ENCODE data around the gene CACNA1C.

The CACNA1C gene

GRCh38 chr12:2140858-2141519, 88.2 kb downstream of the CACNA1C start:
- DNase-seq (ENCODE audit: low spot score): no peak

GRCh38 chr12:2142068-2142467, 89.3 kb downstream of the CACNA1C start:
- DNase-seq (ENCODE audit: low spot score): no peak

GRCh38 chr12:2144951-2145350, 92.2 kb downstream of the CACNA1C start:
- no peak for DNase-seq (ENCODE audit: low spot score)

- DNase-seq (ENCODE audit: low spot score): no peak
Observed at GRCh38 chr12:2145433-2145998, 92.7 kb downstream of the CACNA1C start.

- DNase-seq (ENCODE audit: low spot score): no peak
Observed at GRCh38 chr12:2147335-2147734, 94.5 kb downstream of the CACNA1C start.

- DNase-seq (ENCODE audit: low spot score): no peak
Observed at GRCh38 chr12:2149091-2149490, 96.3 kb downstream of the CACNA1C start.

- DNase-seq (ENCODE audit: low spot score): no peak
Observed at GRCh38 chr12:2150833-2151232, 98.0 kb downstream of the CACNA1C start.

GRCh38 chr12:2151391-2151790, 98.6 kb downstream of the CACNA1C start:
- DNase-seq (ENCODE audit: low spot score): no peak

- DNase-seq (ENCODE audit: low spot score): no peak
Observed at GRCh38 chr12:2152134-2152533, 99.3 kb downstream of the CACNA1C start.

GRCh38 chr12:2154050-2154449, 101.3 kb downstream of the CACNA1C start:
- DNase-seq (ENCODE audit: low spot score): peak; percentile 78

GRCh38 chr12:2154521-2154920, 101.7 kb downstream of the CACNA1C start:
- no peak for DNase-seq (ENCODE audit: low spot score)

GRCh38 chr12:2156333-2156732, 103.5 kb downstream of the CACNA1C start:
- no peak for DNase-seq (ENCODE audit: low spot score)

- no peak for DNase-seq (ENCODE audit: low spot score)
Observed at GRCh38 chr12:2160043-2160442, 107.3 kb downstream of the CACNA1C start.

- DNase-seq (ENCODE audit: low spot score): no peak
Observed at GRCh38 chr12:2161473-2161872, 108.7 kb downstream of the CACNA1C start.

GRCh38 chr12:2163177-2163941, 110.6 kb downstream of the CACNA1C start:
- peak; percentile 79 for DNase-seq (ENCODE audit: low spot score)

GRCh38 chr12:2165021-2165420, 112.2 kb downstream of the CACNA1C start:
- no peak for DNase-seq (ENCODE audit: low spot score)

- DNase-seq (ENCODE audit: low spot score): no peak
Observed at GRCh38 chr12:2165927-2166326, 113.1 kb downstream of the CACNA1C start.

GRCh38 chr12:2166696-2167095, 113.9 kb downstream of the CACNA1C start:
- no peak for DNase-seq (ENCODE audit: low spot score)

GRCh38 chr12:2167231-2167630, 114.4 kb downstream of the CACNA1C start:
- no peak for DNase-seq (ENCODE audit: low spot score)

GRCh38 chr12:2168808-2169207, 116.0 kb downstream of the CACNA1C start:
- DNase-seq (ENCODE audit: low spot score): no peak

GRCh38 chr12:2169489-2169888, 116.7 kb downstream of the CACNA1C start:
- DNase-seq (ENCODE audit: low spot score): no peak

- no peak for DNase-seq (ENCODE audit: low spot score)
Observed at GRCh38 chr12:2169940-2170339, 117.2 kb downstream of the CACNA1C start.

- DNase-seq (ENCODE audit: low spot score): no peak
Observed at GRCh38 chr12:2170376-2170775, 117.6 kb downstream of the CACNA1C start.
